HepG2 (cell line): ENCODE measurements around the gene IFNL2. TPM values are rescaled to one million over a fixed set of nuclear protein-coding genes. Genes with fewer than 3 reads are reported as not detected.

Source experiments
- ATAC-seq: fragments of 200-7000 bp; cut with Tn5 transposase; 3 replicates; pipeline ENCODE4 v1.9.1; 2020; ENCODE audit warnings: mild to moderate bottlenecking, moderate library complexity
- BruUV-seq: library from RNA; stranded (reverse); fragments of 400-500 nt; replicated peaks from 2 replicates; lab custom pipeline; 2021; lab: Mats Ljungman, UMichigan
- CTCF ChIA-PET: fragments of 300-600 bp; formaldehyde crosslinking; extraction: SDS; loops from one replicate; lab custom pipeline; 2021; ENCODE audit warnings: low total read pairs, inconsistent platforms, low intra/inter-chr PET ratio; lab: Yijun Ruan, JAX
- POLR2A ChIA-PET: fragments of 350-600 bp; sonication (Branson Sonifier 250); formaldehyde crosslinking; loops from one replicate; lab custom pipeline; 2020; ENCODE audit warnings: antibody characterized with exemption, inconsistent platforms; lab: Yijun Ruan, JAX
- DNase-seq: peaks from one replicate; pipeline ENCODE4 v3.0.0-alpha.2; 2015; ENCODE audit warnings: low spot score
- FAIRE-seq: peaks from 3 replicates; lab custom pipeline; 2011; peaks lifted over from hg19 to GRCh38; lab: Jason Lieb, UNC
- H2AFZ ChIP-seq: one replicate; pipeline ENCODE4 v1.6.1; 2011; ENCODE audit warnings: low read length, inconsistent platforms
- H3K27ac ChIP-seq: fragments of 300-600 bp; 3 replicates; pipeline ENCODE4 v1.8.0; 2011; ENCODE audit warnings: mixed run types, mild to moderate bottlenecking, mixed read lengths, low read length, inconsistent platforms; ENCODE audit not compliant: insufficient read depth; ENCODE audit errors: extremely low read length
- H3K27me3 ChIP-seq, 2 experiments: fragments of 200-600 bp in 1 of 2; 2 replicates in 1 of 2; 3 replicates in 1 of 2; pipeline versions ENCODE4 v1.6.0 to v1.8.0; 2011; ENCODE audit warnings: low read length in 2 of 2, mild to moderate bottlenecking in 2 of 2, moderate library complexity in 2 of 2, inconsistent platforms in 1 of 2; ENCODE audit not compliant: insufficient read depth in 2 of 2, control insufficient read depth in 1 of 2
- H3K36me3 ChIP-seq, 2 experiments: fragments of 200-600 bp in 1 of 2; replicated peaks in 1 of 2; 2 replicates in 1 of 2; 3 replicates in 1 of 2; pipeline versions ENCODE4 v1.5.1 to v1.8.0; 2011; ENCODE audit warnings: low read length in 2 of 2, inconsistent platforms in 1 of 2; ENCODE audit not compliant: insufficient read depth in 2 of 2, control insufficient read depth in 1 of 2
- H3K4me1 ChIP-seq: 2 replicates; pipeline ENCODE4 v1.5.1; 2012; ENCODE audit warnings: low read length, inconsistent platforms; ENCODE audit not compliant: insufficient read depth
- H3K4me2 ChIP-seq: 2 replicates; pipeline ENCODE4 v1.6.0; 2011; ENCODE audit warnings: low read depth, low read length, inconsistent platforms
- H3K4me3 ChIP-seq, 3 experiments: fragments of 200-600 bp in 1 of 3; sonication (generic), shearing (Covaris generic) in 1 of 3; replicated peaks in 1 of 3; 2 replicates each; pipeline ENCODE4 v1.5.1; 2011 to 2016; ENCODE audit warnings: low read length in 3 of 3, inconsistent platforms in 2 of 3, low read depth in 2 of 3, mild to moderate bottlenecking in 2 of 3, control low read depth in 1 of 3, mixed read lengths in 1 of 3; ENCODE audit not compliant: insufficient read depth in 1 of 3
- H3K79me2 ChIP-seq: one replicate; pipeline ENCODE4 v1.6.1; 2011; ENCODE audit warnings: low read length, inconsistent platforms; ENCODE audit not compliant: insufficient read depth
- H3K9ac ChIP-seq: 2 replicates; pipeline ENCODE4 v1.6.0; 2011; ENCODE audit warnings: mild to moderate bottlenecking, low read depth, low read length, inconsistent platforms; ENCODE audit not compliant: insufficient read depth
- H3K9me3 ChIP-seq: 2 replicates; pipeline ENCODE4 v1.5.1; 2012; ENCODE audit warnings: mild to moderate bottlenecking, low read length
- H4K20me1 ChIP-seq: 2 replicates; pipeline ENCODE4 v1.6.0; 2011; ENCODE audit warnings: inconsistent platforms, mild to moderate bottlenecking, low read length, moderate library complexity; ENCODE audit not compliant: insufficient read depth
- CHD2 ChIP-seq: IDR thresholded peaks from 2 replicates; pipeline ENCODE4 v1.6.1; 2011; ENCODE audit warnings: low read depth, low read length, improper control_type of control experiment
- MATR3 ChIP-seq: sonication (generic); formaldehyde crosslinking; IDR thresholded peaks from 2 replicates; pipeline ENCODE4 v1.4.0; 2020; ENCODE audit warnings: missing genetic modification reagents
- MTA1 ChIP-seq: sonication (generic); formaldehyde crosslinking; IDR thresholded peaks from 2 replicates; pipeline ENCODE4 v1.4.0; 2020; ENCODE audit warnings: missing genetic modification reagents, mild to moderate bottlenecking, borderline replicate concordance
- NFIC ChIP-seq: IDR thresholded peaks from 2 replicates; pipeline ENCODE4 v1.6.1; 2012; ENCODE audit warnings: mild to moderate bottlenecking, low read length, inconsistent platforms
- NPAS2 ChIP-seq: sonication (generic); formaldehyde crosslinking; IDR thresholded peaks from 2 replicates; pipeline ENCODE4 v1.8.0; 2022; ENCODE audit warnings: mild to moderate bottlenecking, missing genetic modification reagents, borderline replicate concordance
- PHB2 ChIP-seq: fragments of 450-650 bp; IDR thresholded peaks from 2 replicates; pipeline ENCODE4 v1.6.1; 2018; ENCODE audit not compliant: partially characterized antibody
- POGK ChIP-seq: sonication (generic); formaldehyde crosslinking; conservative IDR thresholded peaks from 2 replicates; pipeline ENCODE4 v1.8.0; 2022; ENCODE audit warnings: mild to moderate bottlenecking, moderate library complexity, missing genetic modification reagents
- RFX3 ChIP-seq: IDR thresholded peaks from 2 replicates; pipeline ENCODE4 v1.6.1; 2016; ENCODE audit warnings: missing biosample characterization, missing genetic modification reagents
- RFXAP ChIP-seq: sonication (generic); formaldehyde crosslinking; IDR thresholded peaks from 2 replicates; pipeline ENCODE4 v1.4.0; 2020; ENCODE audit warnings: missing genetic modification reagents, borderline replicate concordance
- SP2 ChIP-seq: sonication (generic); formaldehyde crosslinking; IDR thresholded peaks from 2 replicates; pipeline ENCODE4 v1.5.1; 2020; ENCODE audit warnings: mild to moderate bottlenecking, missing genetic modification reagents
- SRSF1 ChIP-seq: fragments of 200-400 bp; formaldehyde crosslinking; optimal IDR thresholded peaks from 2 replicates; pipeline ENCODE3; 2017; ENCODE audit warnings: mild to moderate bottlenecking, low read depth, low read length, moderate library complexity
- TEAD3 ChIP-seq: optimal IDR thresholded peaks from 2 replicates; pipeline ENCODE3; 2016; ENCODE audit warnings: borderline replicate concordance
- ZNF10 ChIP-seq: sonication (generic); formaldehyde crosslinking; IDR thresholded peaks from 2 replicates; pipeline ENCODE4 v1.4.0; 2020; ENCODE audit warnings: mild to moderate bottlenecking, low read depth, missing genetic modification reagents, borderline replicate concordance
- ZNF549 ChIP-seq: sonication (generic); formaldehyde crosslinking; IDR thresholded peaks from 2 replicates; pipeline ENCODE4 v1.5.0; 2020; ENCODE audit warnings: missing genetic modification reagents
- ZNF572 ChIP-seq: sonication (generic); formaldehyde crosslinking; IDR thresholded peaks from 2 replicates; pipeline ENCODE4 v1.5.1; 2020; ENCODE audit warnings: mild to moderate bottlenecking, missing genetic modification reagents
- ZNF800 ChIP-seq: sonication (generic); formaldehyde crosslinking; IDR thresholded peaks from 2 replicates; pipeline ENCODE4 v1.4.0; 2020; ENCODE audit warnings: missing genetic modification reagents
- WGBS: methylation state at CpG from one replicate; pipeline ENCODE4 v1.1.6; 2017; ENCODE audit warnings: low lambda C conversion rate; 5-methylcytosine and 5-hydroxymethylcytosine counted together
- in situ Hi-C: cut with HindIII; loops from 2 replicates; pipeline ENCODE4 v1.10.0; 2017; ENCODE audit warnings: low pct_unique_long_range_greater_than_20kb; ENCODE audit not compliant: extremely low pct_ligation_motif_present
- intact Hi-C: fragments of 100-400 bp; cut with micrococcal nuclease; formaldehyde crosslinking; loops from one replicate; pipeline ENCODE4 v1.10.0; 2022; ENCODE audit not compliant: unreplicated experiment
- polyA plus RNA-seq, 8 experiments: library from polyadenylated mRNA; depleted of rRNA in 3 of 8; stranded (reverse) in 7 of 8; unstranded in 1 of 8; fragments of >200 nt; fragmentation: Illumina TruSeq in 4 of 8; extraction: Trizol in 4 of 8; gene quantifications; 2 replicates each; pipeline versions ENCODE4 v1.2.1 to v1.2.3, GENCODE V29; 2011 to 2016; ENCODE audit warnings: low read depth in 4 of 8, missing spikeins in 1 of 8, mixed read lengths in 1 of 8; ENCODE audit not compliant: insufficient read depth in 1 of 8
- total RNA-seq, 5 experiments: library from RNA; depleted of rRNA; stranded (reverse); fragments of >200 nt; fragmentation: Illumina TruSeq; extraction: Trizol; gene quantifications; 2 replicates each; pipeline ENCODE4 v1.2.3, GENCODE V29; 2016; ENCODE audit warnings: low read depth in 1 of 5
- TF ChIP-seq, protein P1 (sequence below), 2 experiments: fragments of 450-650 bp in 1 of 2; sonication (generic) in 1 of 2; formaldehyde crosslinking; IDR thresholded peaks; 2 replicates each; pipeline versions ENCODE4 v1.5.0 to v1.8.0; 2020 to 2022; ENCODE audit warnings: mild to moderate bottlenecking in 1 of 2, missing genetic modification reagents in 1 of 2

The IFNL2 gene
- total and polyA plus RNA-seq, 2 of the 13 experiments (the other 11 are each of a cell fraction or from before 2014, with no cell fraction given), result not detected

- CTCF ChIA-PET, result no interaction called here
These were observed 49.9 kb downstream of the IFNL2 start for GRCh38 chr19:39318071-39318470.

GRCh38 chr19:39318690-39319089, 50.5 kb downstream of the IFNL2 start:
- Histone ChIP-seq H4K20me1 (no peaks in the 10 kb centered on the region), H2AFZ (no peak overlapping the region)
- no peak for ATAC-seq
- TF ChIP-seq POGK (CRISPR knock-in tag) (no peak), NPAS2 (CRISPR knock-in tag) (no peak), TEAD3 (CRISPR knock-in tag) (no peak), NFIC (no peak), ZNF800 (CRISPR knock-in tag) (no peak), SRSF1 (no peak)
- TF ChIP-seq, all 625 proteins: peak for 0
- ChIA-PET CTCF (no interaction called here), POLR2A (no interaction called here)
- in situ Hi-C loops (no loop called here), intact Hi-C loops (loop anchor here (5.0 kb wide), 1 partner anchor 356 kb away; no protein-coding TSS in a partner anchor)
- Histone ChIP-seq H3K27me3 (peaks cover 0 to 22% of the 10 kb centered on the region in 2 experiments; a peak in 2 of 5 replicates), H3K9me3 (no peaks in the 10 kb centered on the region), H3K9ac (no peak overlapping the region), H3K4me3 (no peak overlapping the region), H3K4me2 (no peak overlapping the region), H3K4me1 (peaks cover 14% of the 10 kb centered on the region), H3K36me3 (no peaks in the 10 kb centered on the region), H3K27ac (no peak overlapping the region), H3K79me2 (no peaks in the 10 kb centered on the region)
- DNase-seq (no peak), FAIRE-seq (no peak)
- no TSS peak for BruUV-seq
- WGBS, result 90% methylated on average over 4 of the region's 4 CpGs

More at GRCh38 chr19:39318071-39318470, 49.9 kb downstream of the IFNL2 start:
- intact Hi-C loops (loop anchor here (5.0 kb wide), 1 partner anchor 356 kb away; no protein-coding TSS in a partner anchor), in situ Hi-C loops (no loop called here)
- H3K9me3 ChIP-seq, result no peaks in the 10 kb centered on the region
- H3K79me2 ChIP-seq, result no peaks in the 10 kb centered on the region
- no peak for TF ChIP-seq RFXAP
- no peak for TF ChIP-seq PHB2
- no peak for TF ChIP-seq ZNF572
- TF ChIP-seq SP2, result no peak
- no peak for TF ChIP-seq RFX3
- TF ChIP-seq, protein P1, sequence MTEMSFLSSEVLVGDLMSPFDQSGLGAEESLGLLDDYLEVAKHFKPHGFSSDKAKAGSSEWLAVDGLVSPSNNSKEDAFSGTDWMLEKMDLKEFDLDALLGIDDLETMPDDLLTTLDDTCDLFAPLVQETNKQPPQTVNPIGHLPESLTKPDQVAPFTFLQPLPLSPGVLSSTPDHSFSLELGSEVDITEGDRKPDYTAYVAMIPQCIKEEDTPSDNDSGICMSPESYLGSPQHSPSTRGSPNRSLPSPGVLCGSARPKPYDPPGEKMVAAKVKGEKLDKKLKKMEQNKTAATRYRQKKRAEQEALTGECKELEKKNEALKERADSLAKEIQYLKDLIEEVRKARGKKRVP (CRISPR knock-in tag; IDR thresholded peaks at IDR 0.05), result no peak
- TF ChIP-seq MATR3 (CRISPR knock-in tag), result no peak
- TF ChIP-seq MTA1 (CRISPR knock-in tag), result no peak
- TF ChIP-seq ZNF549 (CRISPR knock-in tag), result no peak
- no peak for TF ChIP-seq ZNF10
- TF ChIP-seq CHD2, result no peak
- POLR2A ChIA-PET, result no interaction called here
- ATAC-seq, result no peak
- peaks cover 14% of the 10 kb centered on the region for H3K4me1 ChIP-seq
- BruUV-seq, result no TSS peak
- 80% methylated on average over 4 of the region's 5 CpGs for WGBS
- peaks cover 0 to 22% of the 10 kb centered on the region in 2 experiments; a peak in 2 of 5 replicates for H3K27me3 ChIP-seq
- H3K9ac ChIP-seq, result no peak overlapping the region
- H3K4me2 ChIP-seq, result no peak overlapping the region
- DNase-seq, result no peak
- H3K27ac ChIP-seq, result no peak overlapping the region
- no peaks in the 10 kb centered on the region for H3K36me3 ChIP-seq
- no peaks in the 10 kb centered on the region for H4K20me1 ChIP-seq
- no peak for FAIRE-seq
- no peak overlapping the region for H3K4me3 ChIP-seq
- H2AFZ ChIP-seq, result no peak overlapping the region
